Activated CD8-positive, alpha-beta memory T cell treated with anti-CD3 and anti-CD28 coated beads for 4 hours (primary cell): ENCODE measurements around the gene BEND2.

Source experiments
- DNase-seq, 2 donors: peaks; one replicate each; pipeline ENCODE4 v3.0.0-alpha.2; 2020; ENCODE audit warnings: low read depth in 2 of 2

Gene BEND2

GRCh38 chrX:18136816-18137215, 83.9 kb downstream of the BEND2 start:
- no peak for DNase-seq

DNA sequence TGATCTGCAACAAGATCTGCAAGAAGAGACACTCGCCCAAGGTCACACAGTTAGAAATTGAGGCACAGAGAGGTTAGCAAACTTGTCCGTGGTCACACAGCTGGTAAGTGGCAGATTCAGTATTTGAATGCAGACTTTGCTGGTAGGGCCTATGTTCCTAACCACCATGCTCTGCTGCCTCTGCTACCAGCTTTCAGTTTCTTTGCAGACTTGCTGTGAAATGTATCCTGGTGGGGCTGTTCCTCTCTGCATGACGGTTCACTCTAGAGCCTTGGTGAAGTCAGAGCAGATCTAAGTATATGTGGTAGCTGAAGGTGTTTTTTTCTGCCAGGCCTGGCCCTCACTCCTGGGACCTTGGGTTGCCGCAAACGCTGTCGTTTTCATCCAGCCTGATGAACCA, 87.1 kb downstream of the BEND2 start:
- DNase-seq = no peak

DNA sequence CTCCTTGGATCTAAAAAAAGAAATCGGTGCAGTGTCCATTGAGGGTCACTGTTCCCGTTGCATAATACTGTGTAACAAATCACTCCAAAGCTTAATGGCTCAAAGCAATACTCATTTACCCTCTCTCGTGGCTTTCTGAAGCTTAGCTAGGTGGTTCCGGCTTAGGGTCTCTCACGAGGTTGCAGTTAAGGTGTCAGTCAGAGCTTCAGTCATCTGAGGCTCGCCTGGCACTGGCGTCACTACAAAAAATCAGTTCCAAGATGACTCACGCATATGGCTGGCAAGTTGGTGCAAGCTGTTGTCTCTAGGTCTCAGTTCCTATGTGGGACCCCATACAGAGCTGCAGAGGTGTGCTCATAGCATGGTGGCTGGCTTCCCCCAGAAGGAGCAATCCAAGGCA, 91.0 kb downstream of the BEND2 start:
- no peak for DNase-seq

- DNase-seq = no peak
Observed at GRCh38 chrX:18126971-18127370, 93.7 kb downstream of the BEND2 start.

DNA sequence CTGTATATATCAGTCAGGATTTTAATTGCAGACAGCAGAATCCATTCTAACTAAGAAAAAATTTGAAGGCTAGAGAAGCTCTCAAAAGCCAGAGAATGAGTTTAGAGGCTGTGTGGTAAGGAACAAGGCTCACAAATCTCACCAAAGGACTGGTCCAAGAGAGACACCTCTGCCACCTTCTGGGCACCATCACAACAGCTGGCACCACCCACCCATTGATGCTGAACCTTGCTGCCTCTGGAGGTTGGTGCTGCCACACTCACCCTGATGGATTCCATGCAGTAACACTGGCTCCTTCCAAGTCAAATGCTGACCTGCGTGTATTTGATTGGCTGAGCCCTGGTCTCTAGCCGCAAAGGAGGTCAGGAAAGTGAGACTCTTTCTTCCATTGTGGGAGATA, 100.8 kb downstream of the BEND2 start:
- DNase-seq = no peak
